Muscle layer of colon (tissue), 2 donors: ENCODE measurements around the gene CDH20.

Experiments used
- H3K27ac ChIP-seq: one replicate; pipeline ENCODE4 v1.7.0; 2013; ENCODE audit warnings: low read depth, mild to moderate bottlenecking, low read length, moderate library complexity
- H3K27me3 ChIP-seq, 2 donors: one replicate each; pipeline ENCODE4 v1.7.0; 2013; ENCODE audit warnings: low read length in 2 of 2, mild to moderate bottlenecking in 2 of 2; ENCODE audit not compliant: insufficient read depth in 2 of 2, control insufficient read depth in 1 of 2
- H3K36me3 ChIP-seq: one replicate; pipeline ENCODE4 v1.7.0; 2013; ENCODE audit warnings: mild to moderate bottlenecking, low read length; ENCODE audit not compliant: insufficient read depth
- H3K4me1 ChIP-seq: one replicate; pipeline ENCODE4 v1.7.0; 2013; ENCODE audit warnings: mild to moderate bottlenecking, low read length; ENCODE audit not compliant: insufficient read depth
- H3K4me3 ChIP-seq, 2 donors: one replicate each; pipeline ENCODE4 v1.7.0; 2013; ENCODE audit warnings: low read length in 2 of 2, low read depth in 1 of 2, mild to moderate bottlenecking in 1 of 2, moderate library complexity in 1 of 2
- H3K9ac ChIP-seq: one replicate; pipeline ENCODE4 v1.7.0; 2013; ENCODE audit warnings: low read length
- H3K9me3 ChIP-seq: one replicate; pipeline ENCODE4 v1.7.0; 2013; ENCODE audit warnings: mild to moderate bottlenecking, low read length
- donor health status: abdominal sarcoma.
- donor health status: Adenocarcinoma of cecum.

CDH20 gene

GRCh38 chr18:61554946-61555361, 221.7 kb downstream of the CDH20 start:
- H3K4me3 ChIP-seq: no peak overlapping the region
- H3K27ac ChIP-seq: no peak overlapping the region
- H3K4me1 ChIP-seq: no peaks in the 10 kb centered on the region
- no peaks in the 10 kb centered on the region for H3K9me3 ChIP-seq
- H3K27me3 ChIP-seq: no peaks in the 10 kb centered on the region
- H3K36me3 ChIP-seq: no peaks in the 10 kb centered on the region
- no peak overlapping the region for H3K9ac ChIP-seq

- no peaks in the 10 kb centered on the region for H3K9me3 ChIP-seq
- H3K4me3 ChIP-seq: no peak overlapping the region
- no peak overlapping the region for H3K27ac ChIP-seq
- H3K36me3 ChIP-seq: no peaks in the 10 kb centered on the region
- no peak overlapping the region for H3K9ac ChIP-seq
- H3K4me1 ChIP-seq: no peaks in the 10 kb centered on the region
- no peaks in the 10 kb centered on the region for H3K27me3 ChIP-seq
Observed at GRCh38 chr18:61556316-61556715, 223.1 kb downstream of the CDH20 start.

GRCh38 chr18:61556862-61557261, 223.6 kb downstream of the CDH20 start:
- Histone ChIP-seq H3K4me1 (no peaks in the 10 kb centered on the region), H3K27ac (no peak overlapping the region), H3K36me3 (no peaks in the 10 kb centered on the region), H3K9ac (no peak overlapping the region), H3K4me3 (no peak overlapping the region), H3K9me3 (no peaks in the 10 kb centered on the region), H3K27me3 (no peaks in the 10 kb centered on the region)

GRCh38 chr18:61569176-61569892, 236.1 kb downstream of the CDH20 start:
- Histone ChIP-seq H3K4me3 (no peak overlapping the region), H3K36me3 (no peaks in the 10 kb centered on the region), H3K4me1 (no peaks in the 10 kb centered on the region), H3K9ac (no peak overlapping the region), H3K27ac (no peak overlapping the region), H3K27me3 (no peaks in the 10 kb centered on the region), H3K9me3 (no peaks in the 10 kb centered on the region)

- no peak overlapping the region for H3K4me3 ChIP-seq
- no peak overlapping the region for H3K27ac ChIP-seq
- H3K9ac ChIP-seq: no peak overlapping the region
- H3K4me1 ChIP-seq: no peaks in the 10 kb centered on the region
- no peaks in the 10 kb centered on the region for H3K36me3 ChIP-seq
- no peaks in the 10 kb centered on the region for H3K27me3 ChIP-seq
- H3K9me3 ChIP-seq: no peaks in the 10 kb centered on the region
Observed at GRCh38 chr18:61570070-61570469, 236.8 kb downstream of the CDH20 start.

GRCh38 chr18:61572084-61572655, 238.9 kb downstream of the CDH20 start:
- Histone ChIP-seq H3K27me3 (no peaks in the 10 kb centered on the region), H3K9ac (no peak overlapping the region), H3K4me3 (no peak overlapping the region), H3K4me1 (no peaks in the 10 kb centered on the region), H3K36me3 (no peaks in the 10 kb centered on the region), H3K27ac (no peak overlapping the region), H3K9me3 (no peaks in the 10 kb centered on the region)

- no peak overlapping the region for H3K4me3 ChIP-seq
- H3K9me3 ChIP-seq: no peaks in the 10 kb centered on the region
- no peaks in the 10 kb centered on the region for H3K4me1 ChIP-seq
- no peak overlapping the region for H3K27ac ChIP-seq
- no peak overlapping the region for H3K9ac ChIP-seq
- no peaks in the 10 kb centered on the region for H3K36me3 ChIP-seq
- H3K27me3 ChIP-seq: peaks cover 0 to 3% of the 10 kb centered on the region in 2 donors
Observed at GRCh38 chr18:61572871-61573270, 239.6 kb downstream of the CDH20 start.

- no peaks in the 10 kb centered on the region for H3K36me3 ChIP-seq
- no peak overlapping the region for H3K27ac ChIP-seq
- no peak overlapping the region for H3K9ac ChIP-seq
- H3K4me1 ChIP-seq: no peaks in the 10 kb centered on the region
- H3K27me3 ChIP-seq: peaks cover 0 to 4% of the 10 kb centered on the region in 2 donors
- no peaks in the 10 kb centered on the region for H3K9me3 ChIP-seq
- H3K4me3 ChIP-seq: no peak overlapping the region
Observed at GRCh38 chr18:61574665-61575064, 241.4 kb downstream of the CDH20 start.

GRCh38 chr18:61575419-61575818, 242.2 kb downstream of the CDH20 start:
- H3K4me1 ChIP-seq: no peaks in the 10 kb centered on the region
- no peak overlapping the region for H3K27ac ChIP-seq
- H3K9ac ChIP-seq: no peak overlapping the region
- H3K9me3 ChIP-seq: no peaks in the 10 kb centered on the region
- H3K4me3 ChIP-seq: no peak overlapping the region
- peaks cover 0 to 4% of the 10 kb centered on the region in 2 donors for H3K27me3 ChIP-seq
- no peaks in the 10 kb centered on the region for H3K36me3 ChIP-seq

GRCh38 chr18:61578846-61579245, 245.6 kb downstream of the CDH20 start:
- Histone ChIP-seq H3K4me3 (no peak overlapping the region), H3K4me1 (peaks cover 11% of the 10 kb centered on the region), H3K36me3 (no peaks in the 10 kb centered on the region), H3K27ac (no peak overlapping the region), H3K27me3 (peaks cover 0 to 4% of the 10 kb centered on the region in 2 donors), H3K9ac (no peak overlapping the region), H3K9me3 (no peaks in the 10 kb centered on the region)

GRCh38 chr18:61579581-61579980, 246.4 kb downstream of the CDH20 start:
- no peak overlapping the region for H3K27ac ChIP-seq

GRCh38 chr18:61580046-61580445, 246.8 kb downstream of the CDH20 start:
- Histone ChIP-seq H3K4me3 (no peak overlapping the region), H3K9me3 (no peaks in the 10 kb centered on the region), H3K36me3 (no peaks in the 10 kb centered on the region), H3K27me3 (peaks cover 0 to 4% of the 10 kb centered on the region in 2 donors), H3K27ac (no peak overlapping the region), H3K4me1 (peaks cover 11% of the 10 kb centered on the region), H3K9ac (no peak overlapping the region)

More at GRCh38 chr18:61579581-61579980, 246.4 kb downstream of the CDH20 start:
- Histone ChIP-seq H3K27me3 (peaks cover 0 to 4% of the 10 kb centered on the region in 2 donors), H3K9ac (no peak overlapping the region), H3K36me3 (no peaks in the 10 kb centered on the region), H3K4me1 (peaks cover 11% of the 10 kb centered on the region), H3K9me3 (no peaks in the 10 kb centered on the region), H3K4me3 (no peak overlapping the region)
